ENCODE data around the gene KCNH8. TPM values are rescaled to one million over a fixed set of nuclear protein-coding genes. Genes with fewer than 3 reads are reported as not detected.

KCNH8 gene
- polyA plus RNA-seq, 5 donors, result 1.2 to 3.0 (median 2.4) TPM

GRCh38 chr3:19485267-19485666 lies 337.0 kb downstream of the KCNH8 start:
- DNase-seq, result peak in 1 of 2 donors; percentile 1

- DNase-seq, result no peak
These were observed 339.1 kb downstream of the KCNH8 start for GRCh38 chr3:19487386-19487785.

- DNase-seq, result no peak
These were observed 340.6 kb downstream of the KCNH8 start for GRCh38 chr3:19488939-19489338.

GRCh38 chr3:19489936-19490335 lies 341.6 kb downstream of the KCNH8 start:
- no peak for DNase-seq

- no peak for DNase-seq
These were observed 357.9 kb downstream of the KCNH8 start for GRCh38 chr3:19506171-19506570.

GRCh38 chr3:19522305-19522704 lies 374.0 kb downstream of the KCNH8 start:
- DNase-seq, result no peak

GRCh38 chr3:19526071-19526470 lies 377.8 kb downstream of the KCNH8 start:
- no peak for DNase-seq

- no peak for DNase-seq
These were observed 379.4 kb downstream of the KCNH8 start for GRCh38 chr3:19527746-19528145.

- DNase-seq, result no peak
These were observed 383.1 kb downstream of the KCNH8 start for GRCh38 chr3:19531426-19531825.

GRCh38 chr3:19539518-19540392 lies 391.4 kb downstream of the KCNH8 start:
- no peak for DNase-seq

- DNase-seq, result no peak
These were observed 392.2 kb downstream of the KCNH8 start for GRCh38 chr3:19540464-19540863.

- DNase-seq, result no peak
These were observed 393.0 kb downstream of the KCNH8 start for GRCh38 chr3:19541284-19541683.

- no peak for DNase-seq
These were observed 395.0 kb downstream of the KCNH8 start for GRCh38 chr3:19543212-19543841.

GRCh38 chr3:19547665-19548464 lies 399.6 kb downstream of the KCNH8 start:
- no peak for DNase-seq

GRCh38 chr3:19559724-19560442 lies 411.6 kb downstream of the KCNH8 start:
- no peak for DNase-seq

- DNase-seq, result no peak
These were observed 425.3 kb downstream of the KCNH8 start for GRCh38 chr3:19573644-19574043.

GRCh38 chr3:19574268-19574667 lies 426.0 kb downstream of the KCNH8 start:
- no peak for DNase-seq

GRCh38 chr3:19576343-19576742 lies 428.0 kb downstream of the KCNH8 start:
- DNase-seq, result no peak
